ENCODE data around the gene LIPC. TPM values are rescaled to one million over a fixed set of nuclear protein-coding genes. Genes with fewer than 3 reads are reported as not detected.
A peak's percentile ranks its signal among the peaks of the same experiment; 100 is the strongest.

Gene LIPC
- total and polyA plus RNA-seq, 2 experiments from 2014 or later: not detected

DNA sequence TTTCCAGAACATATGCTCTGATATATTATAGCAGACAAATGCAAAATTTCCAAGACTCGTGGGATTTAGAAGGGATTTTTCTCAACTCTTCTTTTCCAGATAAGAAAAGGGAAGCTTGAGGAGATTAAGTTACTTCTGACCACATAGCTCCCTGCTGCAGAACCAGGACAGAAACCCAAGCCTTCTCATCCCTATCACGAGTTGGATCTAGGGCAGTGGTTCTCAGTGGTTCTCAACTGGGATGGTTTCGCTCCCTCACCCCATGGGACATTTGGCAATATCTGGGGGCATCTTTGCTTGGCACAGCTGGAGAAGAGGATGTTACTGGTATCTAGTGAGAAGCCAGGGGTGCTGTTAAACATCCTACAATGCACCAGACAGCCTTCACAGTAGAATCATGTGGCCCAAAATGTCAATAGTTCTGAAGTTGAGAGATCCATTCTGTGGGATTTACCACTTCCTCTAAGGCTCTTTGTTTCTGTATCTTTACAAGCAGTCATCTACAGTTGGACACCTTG, 64.2 kb downstream of the LIPC start (continued):
- TF ChIP-seq CREB1 (CRISPR knock-in tag; IDR thresholded peaks at IDR 0.05; ENCODE audit: low read depth): no peak
- no peak for TF ChIP-seq EZH2 (IDR thresholded peaks at IDR 0.05; ENCODE audit: low read depth, unreplicated experiment)

DNA sequence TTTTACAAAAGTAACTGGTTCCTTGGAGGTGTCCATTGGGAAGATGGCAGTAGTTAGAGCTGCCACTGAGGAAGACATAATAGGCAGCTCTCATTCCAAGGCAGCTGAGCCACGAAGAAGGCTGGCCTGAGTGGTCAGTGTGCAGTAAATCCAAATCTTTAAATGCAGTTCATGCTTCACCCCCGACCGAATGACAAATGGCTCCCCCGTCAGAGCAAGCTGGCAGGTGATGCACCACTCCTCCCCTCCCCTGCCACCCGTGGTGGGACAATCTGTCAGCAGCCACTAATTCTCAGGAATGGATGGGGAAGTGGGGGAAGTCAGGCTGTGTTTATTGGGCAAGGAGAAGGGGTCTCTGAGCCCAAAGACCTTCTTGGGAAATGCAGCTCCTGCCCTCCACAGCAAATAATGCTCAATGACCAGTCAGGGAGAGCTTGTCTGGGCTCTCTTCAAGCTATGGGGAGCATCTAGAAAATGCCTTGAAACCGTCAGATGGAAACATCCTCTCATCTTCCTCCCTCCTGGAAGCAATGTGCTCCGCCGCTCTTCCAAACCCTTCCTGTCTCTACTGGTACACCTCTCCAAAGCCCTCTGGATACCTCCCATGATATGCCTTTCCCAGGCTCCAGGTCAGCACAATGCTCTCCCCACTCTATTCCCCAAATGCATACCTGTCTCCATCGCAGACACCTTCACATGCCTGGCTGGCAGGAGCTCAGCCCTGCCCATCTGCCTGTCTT, 65.4 kb downstream of the LIPC start:
- no peaks in the 10 kb centered on the region for H3K79me2 ChIP-seq (replicated peaks; ENCODE audit: insufficient read depth)
- Mint-ChIP-seq H3K36me3 (ENCODE audit: low read depth) (no peaks in the 10 kb centered on the region), H3K27ac (no peak overlapping the region), H3K4me1 (peaks cover 9% of the 10 kb centered on the region), H3K9me3 (no peaks in the 10 kb centered on the region), H3K4me3 (no peak overlapping the region), H3K27me3 (ENCODE audit: insufficient read depth, low read depth, poor library complexity) (peaks cover 6% of the 10 kb centered on the region)
- H3K27me3 ChIP-seq (ENCODE audit: insufficient read depth): no peaks in the 10 kb centered on the region
- H3K4me1 ChIP-seq (ENCODE audit: insufficient read depth): no peaks in the 10 kb centered on the region
- no peak overlapping the region for H3K4me3 ChIP-seq
- no peaks in the 10 kb centered on the region for H3F3A ChIP-seq (replicated peaks; ENCODE audit: low read depth)
- H2AFZ ChIP-seq: no peak overlapping the region
- H3K9me2 ChIP-seq (ENCODE audit: insufficient read depth): no peaks in the 10 kb centered on the region
- ATAC-seq (no peak), DNase-seq (ENCODE audit: low spot score) (no peak)
- no peak for TF ChIP-seq ZNF331 (CRISPR knock-in tag; IDR thresholded peaks at IDR 0.05; ENCODE audit: low read depth)
- TF ChIP-seq POLR2AphosphoS5 (IDR thresholded peaks at IDR 0.05; ENCODE audit: low read depth): no peak
- TF ChIP-seq CREB1 (CRISPR knock-in tag; IDR thresholded peaks at IDR 0.05; ENCODE audit: low read depth): no peak
- H3K36me3 ChIP-seq (ENCODE audit: insufficient read depth): no peaks in the 10 kb centered on the region
- no peaks in the 10 kb centered on the region for H4K20me1 ChIP-seq (replicated peaks; ENCODE audit: insufficient read depth)
- no peak overlapping the region for H3K4me2 ChIP-seq
- no peak overlapping the region for H3K27ac ChIP-seq (ENCODE audit: low read depth)

DNA sequence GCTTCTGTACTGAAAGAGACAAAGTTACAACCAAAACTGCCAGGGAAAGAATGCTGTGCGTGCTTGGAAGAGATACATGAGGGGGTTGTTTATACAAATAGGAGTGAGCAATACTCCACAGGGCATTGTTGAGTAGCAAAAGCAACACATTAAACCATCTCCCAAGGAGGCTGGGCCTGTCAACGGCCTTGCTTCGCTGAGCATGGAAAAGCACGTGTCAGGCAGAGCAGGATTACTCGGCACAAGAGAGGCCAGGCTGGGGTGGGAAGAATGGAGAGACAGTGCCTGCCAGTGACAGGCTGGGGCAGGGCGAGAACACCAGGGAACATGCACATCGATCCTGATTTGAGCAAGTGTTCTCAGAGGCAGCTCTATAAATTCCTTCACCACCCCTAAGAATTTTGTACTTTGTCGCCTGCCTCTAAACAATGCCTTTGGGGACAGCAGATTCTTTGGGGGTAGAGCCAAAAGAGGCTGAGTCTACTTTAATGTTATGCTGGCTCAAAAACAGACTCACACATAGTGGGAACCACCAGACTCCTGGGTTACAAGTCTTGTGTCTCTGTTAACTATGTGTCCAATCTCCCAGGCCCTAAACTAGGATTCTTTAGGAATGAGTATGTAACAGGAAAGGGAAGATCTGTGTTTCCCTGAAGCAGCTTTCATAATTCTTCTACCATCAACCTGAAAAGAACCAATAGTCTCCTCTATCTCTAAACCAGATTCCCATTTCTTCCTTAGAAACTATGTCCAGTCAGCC, 67.2 kb downstream of the LIPC start:
- H2AFZ ChIP-seq: peak overlapping the region; percentile 47; the same call in 1 of the 2 replicates
- no peak for ATAC-seq
- TF ChIP-seq, protein P1, sequence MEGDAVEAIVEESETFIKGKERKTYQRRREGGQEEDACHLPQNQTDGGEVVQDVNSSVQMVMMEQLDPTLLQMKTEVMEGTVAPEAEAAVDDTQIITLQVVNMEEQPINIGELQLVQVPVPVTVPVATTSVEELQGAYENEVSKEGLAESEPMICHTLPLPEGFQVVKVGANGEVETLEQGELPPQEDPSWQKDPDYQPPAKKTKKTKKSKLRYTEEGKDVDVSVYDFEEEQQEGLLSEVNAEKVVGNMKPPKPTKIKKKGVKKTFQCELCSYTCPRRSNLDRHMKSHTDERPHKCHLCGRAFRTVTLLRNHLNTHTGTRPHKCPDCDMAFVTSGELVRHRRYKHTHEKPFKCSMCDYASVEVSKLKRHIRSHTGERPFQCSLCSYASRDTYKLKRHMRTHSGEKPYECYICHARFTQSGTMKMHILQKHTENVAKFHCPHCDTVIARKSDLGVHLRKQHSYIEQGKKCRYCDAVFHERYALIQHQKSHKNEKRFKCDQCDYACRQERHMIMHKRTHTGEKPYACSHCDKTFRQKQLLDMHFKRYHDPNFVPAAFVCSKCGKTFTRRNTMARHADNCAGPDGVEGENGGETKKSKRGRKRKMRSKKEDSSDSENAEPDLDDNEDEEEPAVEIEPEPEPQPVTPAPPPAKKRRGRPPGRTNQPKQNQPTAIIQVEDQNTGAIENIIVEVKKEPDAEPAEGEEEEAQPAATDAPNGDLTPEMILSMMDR (conservative IDR thresholded peaks at IDR 0.05; ENCODE audit: low read depth in 2 of 2): no peak
- TF ChIP-seq JUNB (IDR thresholded peaks at IDR 0.05; ENCODE audit: unreplicated experiment) (no peak), EZH2 (IDR thresholded peaks at IDR 0.05; ENCODE audit: low read depth, unreplicated experiment) (no peak), NANOG (IDR thresholded peaks at IDR 0.05; ENCODE audit: borderline replicate concordance) (no peak), ZNF331 (CRISPR knock-in tag; IDR thresholded peaks at IDR 0.05; ENCODE audit: low read depth) (no peak), STAT1 (IDR thresholded peaks at IDR 0.05; ENCODE audit: unreplicated experiment) (no peak), CREB1 (CRISPR knock-in tag; IDR thresholded peaks at IDR 0.05; ENCODE audit: low read depth) (no peak), EZH2phosphoT487 (IDR thresholded peaks at IDR 0.05; ENCODE audit: unreplicated experiment) (no peak)
- TF ChIP-seq, protein P2, sequence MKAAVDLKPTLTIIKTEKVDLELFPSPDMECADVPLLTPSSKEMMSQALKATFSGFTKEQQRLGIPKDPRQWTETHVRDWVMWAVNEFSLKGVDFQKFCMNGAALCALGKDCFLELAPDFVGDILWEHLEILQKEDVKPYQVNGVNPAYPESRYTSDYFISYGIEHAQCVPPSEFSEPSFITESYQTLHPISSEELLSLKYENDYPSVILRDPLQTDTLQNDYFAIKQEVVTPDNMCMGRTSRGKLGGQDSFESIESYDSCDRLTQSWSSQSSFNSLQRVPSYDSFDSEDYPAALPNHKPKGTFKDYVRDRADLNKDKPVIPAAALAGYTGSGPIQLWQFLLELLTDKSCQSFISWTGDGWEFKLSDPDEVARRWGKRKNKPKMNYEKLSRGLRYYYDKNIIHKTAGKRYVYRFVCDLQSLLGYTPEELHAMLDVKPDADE (IDR thresholded peaks at IDR 0.05): no peak
- TF ChIP-seq, protein P3, sequence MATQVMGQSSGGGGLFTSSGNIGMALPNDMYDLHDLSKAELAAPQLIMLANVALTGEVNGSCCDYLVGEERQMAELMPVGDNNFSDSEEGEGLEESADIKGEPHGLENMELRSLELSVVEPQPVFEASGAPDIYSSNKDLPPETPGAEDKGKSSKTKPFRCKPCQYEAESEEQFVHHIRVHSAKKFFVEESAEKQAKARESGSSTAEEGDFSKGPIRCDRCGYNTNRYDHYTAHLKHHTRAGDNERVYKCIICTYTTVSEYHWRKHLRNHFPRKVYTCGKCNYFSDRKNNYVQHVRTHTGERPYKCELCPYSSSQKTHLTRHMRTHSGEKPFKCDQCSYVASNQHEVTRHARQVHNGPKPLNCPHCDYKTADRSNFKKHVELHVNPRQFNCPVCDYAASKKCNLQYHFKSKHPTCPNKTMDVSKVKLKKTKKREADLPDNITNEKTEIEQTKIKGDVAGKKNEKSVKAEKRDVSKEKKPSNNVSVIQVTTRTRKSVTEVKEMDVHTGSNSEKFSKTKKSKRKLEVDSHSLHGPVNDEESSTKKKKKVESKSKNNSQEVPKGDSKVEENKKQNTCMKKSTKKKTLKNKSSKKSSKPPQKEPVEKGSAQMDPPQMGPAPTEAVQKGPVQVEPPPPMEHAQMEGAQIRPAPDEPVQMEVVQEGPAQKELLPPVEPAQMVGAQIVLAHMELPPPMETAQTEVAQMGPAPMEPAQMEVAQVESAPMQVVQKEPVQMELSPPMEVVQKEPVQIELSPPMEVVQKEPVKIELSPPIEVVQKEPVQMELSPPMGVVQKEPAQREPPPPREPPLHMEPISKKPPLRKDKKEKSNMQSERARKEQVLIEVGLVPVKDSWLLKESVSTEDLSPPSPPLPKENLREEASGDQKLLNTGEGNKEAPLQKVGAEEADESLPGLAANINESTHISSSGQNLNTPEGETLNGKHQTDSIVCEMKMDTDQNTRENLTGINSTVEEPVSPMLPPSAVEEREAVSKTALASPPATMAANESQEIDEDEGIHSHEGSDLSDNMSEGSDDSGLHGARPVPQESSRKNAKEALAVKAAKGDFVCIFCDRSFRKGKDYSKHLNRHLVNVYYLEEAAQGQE (IDR thresholded peaks at IDR 0.05; ENCODE audit: unreplicated experiment): no peak

More for the DNA sequence above, 67.2 kb downstream of the LIPC start:
- peaks cover 3% of the 10 kb centered on the region for H3K27me3 Mint-ChIP-seq (ENCODE audit: insufficient read depth, low read depth, poor library complexity)
- DNase-seq (ENCODE audit: low spot score): no peak
- no peaks in the 10 kb centered on the region for H3F3A ChIP-seq (replicated peaks; ENCODE audit: low read depth)
- H3K4me1 Mint-ChIP-seq: peaks cover 5% of the 10 kb centered on the region
- no peak overlapping the region for H3K4me2 ChIP-seq
- H3K27me3 ChIP-seq (ENCODE audit: insufficient read depth): no peaks in the 10 kb centered on the region
- no peak overlapping the region for H3K4me3 Mint-ChIP-seq
- H3K36me3 Mint-ChIP-seq (ENCODE audit: low read depth): no peaks in the 10 kb centered on the region
- H4K20me1 ChIP-seq (replicated peaks; ENCODE audit: insufficient read depth): no peaks in the 10 kb centered on the region
- no peaks in the 10 kb centered on the region for H3K9me2 ChIP-seq (ENCODE audit: insufficient read depth)
- H3K9me3 Mint-ChIP-seq: no peaks in the 10 kb centered on the region
- H3K79me2 ChIP-seq (replicated peaks; ENCODE audit: insufficient read depth): no peaks in the 10 kb centered on the region
- H3K4me3 ChIP-seq: no peak overlapping the region
- H3K27ac ChIP-seq (ENCODE audit: low read depth): no peak overlapping the region
- no peaks in the 10 kb centered on the region for H3K36me3 ChIP-seq (ENCODE audit: insufficient read depth)
- H3K27ac Mint-ChIP-seq: no peak overlapping the region
- no peaks in the 10 kb centered on the region for H3K4me1 ChIP-seq (ENCODE audit: insufficient read depth)
